ENCODE data around the gene ME1.

- TF ChIP-seq CTCF (IDR thresholded peaks at IDR 0.05) = no peak
- TF ChIP-seq EP300 (IDR thresholded peaks at IDR 0.05) = no peak
- no peak for TF ChIP-seq POLR2AphosphoS5 (IDR thresholded peaks at IDR 0.05)
- TF ChIP-seq POLR2A (IDR thresholded peaks at IDR 0.05) = no peak
Observed at GRCh38 chr6:83180426-83180950, 250.4 kb downstream of the ME1 start.

All from sigmoid colon (tissue), 4 donors.